HG02885 (cell line): Measurements from ENCODE around the gene LMBRD2.
"Not testable (repeated sequence)": the region's sequence is repeated elsewhere in the genome, so short reads cannot be mapped to it uniquely, and the experiment has no call there.

Experiments
- ATAC-seq: cut with Tn5 transposase; IDR thresholded peaks from one replicate; pipeline ENCODE4 v1.9.1; 2021; ENCODE audit warnings: mild to moderate bottlenecking; ENCODE audit not compliant: unreplicated experiment, poor library complexity

Gene LMBRD2

GRCh38 chr5:36151434-36152323 is at the start of gene LMBRD2, which contains the start of gene SKP2:
TSS of gene LMBRD2 (minus strand) at chr5:36151887. CDS start at chr5:36143349, 8,538 bp downstream.
TSS of gene SKP2 (plus strand) at chr5:36152111. CDS start at chr5:36152263, 152 bp downstream.
- ATAC-seq, result peak; percentile 98

GRCh38 chr5:36200513-36200912 is 48.8 kb upstream of the LMBRD2 start:
- no peak for ATAC-seq

- ATAC-seq, result no peak
These were observed 47.9 kb upstream of the LMBRD2 start for GRCh38 chr5:36199620-36200019.

DNA sequence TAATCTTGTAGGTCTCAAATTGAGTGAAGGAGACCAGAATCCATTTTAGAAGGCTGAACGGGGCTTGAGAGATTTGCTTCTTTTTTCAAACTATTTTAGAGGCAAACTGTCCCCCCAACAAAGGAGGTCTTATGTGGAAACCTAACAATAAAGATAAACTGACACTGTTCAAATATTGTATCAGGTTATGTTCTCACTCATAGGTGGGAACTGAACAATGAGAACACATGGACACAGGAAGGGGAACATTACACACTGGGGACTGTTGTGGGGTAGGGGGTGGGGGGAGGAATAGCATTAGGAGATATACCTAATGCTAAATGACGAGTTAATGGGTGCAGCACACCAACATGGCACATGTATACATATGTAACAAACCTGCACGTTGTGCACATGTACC is 47.1 kb upstream of the LMBRD2 start:
- ATAC-seq, result not testable (repeated sequence)

- ATAC-seq, result no peak
These were observed 46.6 kb upstream of the LMBRD2 start for GRCh38 chr5:36198281-36198680.

GRCh38 chr5:36193746-36194145 is 42.1 kb upstream of the LMBRD2 start:
- ATAC-seq, result no peak

DNA sequence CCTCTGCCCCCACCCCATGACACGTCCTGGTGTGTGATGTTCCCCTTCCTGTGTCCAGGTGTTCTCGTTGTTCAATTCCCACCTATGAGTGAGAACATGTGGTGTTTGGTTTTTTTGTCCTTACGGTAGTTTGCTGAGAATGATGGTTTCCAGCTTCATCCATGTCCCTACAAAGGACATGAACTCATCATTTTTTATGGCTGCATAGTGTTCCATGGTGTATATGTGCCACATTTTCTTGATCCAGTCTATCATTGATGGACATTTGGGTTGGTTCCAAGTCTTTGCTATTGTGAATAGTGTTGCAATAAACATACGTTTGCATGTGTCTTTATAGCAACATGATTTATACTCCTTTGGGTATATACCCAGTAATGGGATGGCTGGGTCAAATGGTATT is 32.7 kb upstream of the LMBRD2 start:
- not testable (repeated sequence) for ATAC-seq

GRCh38 chr5:36181774-36182173 is 30.1 kb upstream of the LMBRD2 start:
- no peak for ATAC-seq

DNA sequence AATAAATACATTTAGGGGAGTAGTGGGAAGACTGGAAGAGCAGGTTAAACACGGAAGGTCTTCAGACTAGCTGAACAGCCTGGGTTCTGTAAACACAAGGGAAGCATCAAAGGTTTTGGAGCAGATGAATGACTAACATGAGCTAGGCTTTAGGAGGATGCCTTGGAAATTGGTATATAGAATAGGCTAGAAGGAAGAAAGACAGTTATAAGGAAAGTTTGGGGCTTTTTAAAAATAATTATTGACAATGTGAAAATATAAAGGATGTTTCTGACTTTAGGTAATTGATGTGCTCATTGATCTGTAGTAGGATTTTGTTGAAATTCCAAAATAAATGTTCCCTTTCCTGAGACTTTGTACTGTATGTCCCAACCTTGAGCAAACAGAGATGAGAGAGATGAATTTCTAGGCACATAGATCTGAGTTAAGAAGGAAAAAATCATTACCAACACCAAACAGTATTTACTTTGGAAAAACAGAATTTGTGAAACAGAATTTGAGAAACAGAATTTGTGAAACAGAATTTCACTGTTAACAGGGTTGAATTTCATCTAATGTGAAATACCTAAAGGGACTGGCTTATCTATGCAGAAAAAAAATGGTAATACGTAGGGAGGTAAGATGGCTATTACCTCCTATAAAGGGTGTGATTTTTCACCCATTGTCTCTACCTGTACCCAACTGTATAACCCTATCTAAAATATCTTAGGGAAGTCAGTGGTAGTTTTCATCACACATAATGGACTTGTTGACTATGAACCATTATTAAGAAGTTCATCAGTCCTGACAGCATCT is 29.1 kb upstream of the LMBRD2 start:
- ATAC-seq, result no peak

GRCh38 chr5:36179950-36180349 is 28.3 kb upstream of the LMBRD2 start:
- no peak for ATAC-seq

- no peak for ATAC-seq
These were observed 26.8 kb upstream of the LMBRD2 start for GRCh38 chr5:36178524-36178890.

DNA sequence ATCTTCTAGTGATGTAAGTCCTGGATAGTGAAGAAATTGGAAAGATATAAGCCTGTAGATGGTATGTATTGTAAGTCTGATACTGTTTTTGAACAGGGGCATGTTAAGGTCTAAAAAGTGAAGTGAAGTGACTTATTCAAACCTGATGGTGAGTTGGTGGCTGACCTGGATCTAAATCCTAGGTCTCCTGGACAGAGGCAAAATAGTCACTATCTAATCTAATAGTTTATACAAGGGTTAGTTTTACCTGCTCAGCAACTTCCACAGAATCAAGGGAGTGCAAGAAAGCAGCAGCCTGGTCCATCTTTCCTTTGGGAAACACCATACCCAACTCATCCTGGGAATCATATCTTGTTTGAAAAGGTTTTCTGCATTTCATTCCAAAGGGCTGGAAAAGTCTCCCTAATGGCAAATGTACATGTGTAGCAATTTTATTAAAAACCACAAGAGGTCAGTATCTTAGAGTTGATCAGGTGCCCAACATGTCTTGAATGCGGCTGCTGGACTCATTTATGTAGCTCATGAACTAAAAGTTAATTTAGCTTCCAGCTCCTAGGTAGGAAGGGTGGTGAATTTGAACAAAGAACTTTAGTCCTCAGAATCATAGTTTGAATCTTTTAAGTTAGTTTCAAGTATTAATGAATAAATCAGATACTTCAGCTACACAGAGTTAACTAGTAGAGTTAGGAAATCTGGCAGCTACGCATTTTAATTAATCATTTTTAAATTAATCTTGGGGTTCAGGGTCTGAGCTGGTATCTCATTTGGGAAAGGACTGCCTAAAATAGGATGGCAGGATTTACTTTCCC is 26.2 kb upstream of the LMBRD2 start:
- ATAC-seq, result peak; percentile 23

DNA sequence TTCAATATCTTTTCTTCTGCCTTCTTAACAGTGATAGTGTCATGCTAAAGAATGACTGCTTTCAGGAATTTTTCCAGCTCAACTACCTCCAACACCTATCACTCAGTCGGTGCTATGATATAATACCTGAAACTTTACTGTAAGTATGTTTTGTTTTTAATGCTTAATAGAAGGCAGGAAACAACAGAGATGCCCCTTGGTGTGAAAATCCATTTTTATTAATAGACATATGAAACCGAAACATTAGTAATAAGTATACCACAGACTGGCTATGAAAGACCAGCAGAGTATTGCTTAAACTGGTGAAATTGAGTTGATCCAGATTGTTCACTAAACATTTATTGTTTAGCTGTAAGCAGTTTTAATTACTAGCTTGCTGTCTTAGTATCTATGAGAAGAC is 25.5 kb upstream of the LMBRD2 start:
- ATAC-seq, result peak; percentile 98

- ATAC-seq, result no peak
These were observed 23.4 kb upstream of the LMBRD2 start for GRCh38 chr5:36175043-36175442.

GRCh38 chr5:36174119-36174518 is 22.4 kb upstream of the LMBRD2 start:
- ATAC-seq, result no peak

- no peak for ATAC-seq
These were observed 21.7 kb upstream of the LMBRD2 start for GRCh38 chr5:36173426-36173825.

DNA sequence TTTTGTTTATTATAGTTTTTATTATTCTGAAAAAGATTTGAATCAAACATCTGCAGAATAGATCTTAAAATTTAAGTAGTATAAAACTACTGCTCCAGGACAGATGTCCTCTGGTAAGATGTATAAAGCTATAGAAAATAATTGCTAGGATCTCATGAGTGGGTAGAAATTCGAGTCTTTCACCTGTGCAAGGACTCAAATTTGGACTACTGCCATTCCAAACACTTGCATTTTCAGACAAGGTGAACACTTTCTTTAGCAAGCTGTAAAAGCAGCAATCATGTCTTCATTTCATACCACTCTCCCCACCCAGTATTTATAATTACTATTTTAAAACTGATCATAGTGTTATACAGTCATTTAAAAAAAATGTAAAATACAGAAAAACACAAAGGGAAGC is 20.9 kb upstream of the LMBRD2 start:
- ATAC-seq, result no peak

DNA sequence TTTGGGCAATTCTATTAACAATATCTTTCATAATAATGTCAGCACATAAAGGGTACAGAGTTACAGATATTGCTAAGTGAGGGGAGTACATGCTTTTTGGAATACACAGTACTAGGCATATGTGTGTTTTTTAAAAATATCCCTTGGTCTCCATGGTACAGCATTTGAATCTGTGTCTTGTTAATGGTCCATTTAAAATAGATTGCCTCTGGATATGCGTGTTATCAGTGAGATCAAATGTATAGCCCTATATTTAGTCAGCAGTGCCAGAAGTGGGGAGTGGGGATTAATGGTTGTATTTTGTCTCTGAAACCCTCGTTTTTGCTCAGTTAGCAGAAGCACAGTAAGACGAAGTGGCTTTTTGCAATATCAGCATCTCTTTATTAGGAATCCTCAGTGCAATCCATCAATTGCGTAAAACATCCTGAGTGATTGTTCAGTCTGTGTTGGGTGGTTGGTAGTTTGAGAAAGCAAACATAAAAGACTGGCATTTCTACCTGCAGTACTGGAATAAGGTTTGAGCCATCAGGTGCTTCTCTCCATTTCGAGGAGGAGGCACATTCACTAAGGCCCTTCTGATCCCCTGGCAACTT is 19.2 kb upstream of the LMBRD2 start:
- no peak for ATAC-seq

DNA sequence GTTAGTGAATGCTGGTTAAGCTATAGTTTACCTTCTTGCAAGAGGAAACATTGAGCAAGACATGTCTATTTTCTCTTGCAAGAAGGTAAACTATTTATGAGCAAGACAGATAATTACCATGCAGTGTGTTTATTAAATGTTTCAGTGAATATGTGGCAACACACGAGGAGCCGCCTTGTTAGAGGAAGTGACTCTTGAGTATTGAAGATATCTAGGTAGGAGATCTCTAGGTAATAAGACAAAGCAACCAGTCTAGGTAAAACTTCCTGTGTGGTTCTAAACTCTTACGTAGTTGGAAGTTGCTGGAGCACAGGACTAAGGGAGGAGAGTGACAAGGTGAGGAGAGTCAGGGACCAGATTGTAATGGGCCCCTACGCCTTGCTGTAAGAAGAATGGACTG is 17.1 kb upstream of the LMBRD2 start:
- no peak for ATAC-seq

DNA sequence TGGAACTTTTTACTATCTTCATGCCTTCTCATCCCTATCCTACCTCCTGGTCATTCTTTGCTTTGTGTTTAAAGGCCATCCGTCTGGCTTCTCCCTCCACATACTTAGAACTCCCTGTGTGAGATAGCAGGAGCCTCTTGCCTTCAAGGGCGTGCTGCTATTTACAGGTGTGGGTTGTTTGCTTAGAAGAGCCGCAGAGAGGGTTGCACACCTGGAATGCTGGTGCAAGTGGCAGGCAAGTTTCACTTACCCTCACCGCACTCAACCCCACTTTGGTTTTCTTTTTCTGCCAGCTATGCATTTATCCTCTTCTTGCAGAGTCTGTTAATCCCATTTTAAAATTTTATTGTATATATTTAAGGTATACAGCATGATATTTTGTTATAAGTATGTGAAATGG is 12.8 kb upstream of the LMBRD2 start:
- ATAC-seq, result no peak
